T-cell (primary cell): ENCODE data around the gene PROK1. TPM values are rescaled to one million over a fixed set of nuclear protein-coding genes. Genes with fewer than 3 reads are reported as not detected.

ENCODE experiments used
- ATAC-seq, 4 experiments: fragments of 200-7000 bp in 3 of 4; fragments of 150-1000 bp in 1 of 4; cut with Tn5 transposase; replicated peaks in 1 of 4; 1 replicate in 3 of 4; 2 replicates in 1 of 4; pipeline ENCODE4 v1.10.0; 2021; ENCODE audit warnings: moderate library complexity in 3 of 4, mild to moderate bottlenecking in 2 of 4, moderate number of reproducible peaks in 1 of 4
- CTCF ChIA-PET, 2 donors: fragments of 300-600 bp; sonication (Branson Sonifier 250); formaldehyde crosslinking; loops; one replicate each; lab custom pipeline; 2022; ENCODE audit warnings: antibody characterized with exemption in 2 of 2; lab: Charles Lee
- POLR2A ChIA-PET, 2 donors: fragments of 300-600 bp; sonication (Branson Sonifier 250); formaldehyde crosslinking; loops; one replicate each; lab custom pipeline; 2022; ENCODE audit warnings: antibody characterized with exemption in 2 of 2; lab: Charles Lee
- DNase-seq, 35 experiments: peaks; one replicate each; pipeline versions ENCODE4 v3.0.0 to v3.0.0-alpha.2; 2013 to 2023
- H3K27ac ChIP-seq: one replicate; pipeline ENCODE4 v1.5.1; 2013; ENCODE audit warnings: low read length
- H3K27me3 ChIP-seq, 2 experiments: replicated peaks in 1 of 2; 1 replicate in 1 of 2; 2 replicates in 1 of 2; pipeline versions ENCODE4 v1.6.1 to v1.7.0; 2013; ENCODE audit warnings: low read length in 1 of 2, mixed read lengths in 1 of 2; ENCODE audit not compliant: control insufficient read depth in 2 of 2, insufficient read depth in 2 of 2; ENCODE audit errors: extremely low read depth in 1 of 2
- H3K36me3 ChIP-seq, 2 donors: 1 replicate in 1 of 2; 2 replicates in 1 of 2; pipeline versions ENCODE4 v1.6.1 to v1.7.0; 2013; ENCODE audit warnings: low read length in 1 of 2; ENCODE audit not compliant: control insufficient read depth in 2 of 2, insufficient read depth in 1 of 2; ENCODE audit errors: extremely low read depth in 1 of 2
- H3K4me1 ChIP-seq, 2 experiments: 1 replicate in 1 of 2; 2 replicates in 1 of 2; pipeline versions ENCODE4 v1.6.1 to v1.7.0; 2013; ENCODE audit warnings: low read length in 2 of 2, mixed read lengths in 1 of 2; ENCODE audit not compliant: insufficient read depth in 2 of 2, control insufficient read depth in 1 of 2; ENCODE audit errors: extremely low read depth in 1 of 2
- H3K4me3 ChIP-seq, 2 donors: 1 replicate in 1 of 2; 2 replicates in 1 of 2; pipeline versions ENCODE4 v1.5.1 to v1.7.0; 2013; ENCODE audit warnings: mild to moderate bottlenecking in 2 of 2, low read length in 1 of 2, moderate library complexity in 1 of 2; ENCODE audit not compliant: control insufficient read depth in 1 of 2; ENCODE audit errors: extremely low read depth in 1 of 2
- H3K9me3 ChIP-seq: 2 replicates; pipeline ENCODE4 v1.7.0; 2013
- H3K27ac Mint-ChIP-seq, 2 donors: one replicate each; pipeline ENCODE4 v1.8.0; 2020 to 2021; ENCODE audit warnings: mild to moderate bottlenecking in 2 of 2, mixed read lengths in 2 of 2
- H3K27me3 Mint-ChIP-seq, 2 donors: one replicate each; pipeline ENCODE4 v1.8.0; 2021 to 2022; ENCODE audit warnings: mixed read lengths in 2 of 2
- H3K36me3 Mint-ChIP-seq: one replicate; pipeline ENCODE4 v1.8.0; 2021; ENCODE audit warnings: mixed read lengths
- H3K4me1 Mint-ChIP-seq, 3 donors: one replicate each; pipeline ENCODE4 v1.8.0; 2020 to 2022; ENCODE audit warnings: mixed read lengths in 3 of 3, mild to moderate bottlenecking in 1 of 3
- H3K4me3 Mint-ChIP-seq, 3 donors: one replicate each; pipeline ENCODE4 v1.8.0; 2020 to 2022; ENCODE audit warnings: mild to moderate bottlenecking in 3 of 3, mixed read lengths in 3 of 3, moderate library complexity in 3 of 3
- H3K9me3 Mint-ChIP-seq, 3 donors: one replicate each; pipeline ENCODE4 v1.8.0; 2020 to 2022; ENCODE audit warnings: mixed read lengths in 3 of 3
- WGBS: methylation state at CpG from one replicate; pipeline ENCODE4 v1.1.5; 2013; ENCODE audit warnings: missing lambda C conversion rate; ENCODE audit not compliant: insufficient coverage; 5-methylcytosine and 5-hydroxymethylcytosine counted together
- total RNA-seq, 35 experiments: library from RNA in 6 of 35; stranded (reverse) in 6 of 35; fragments of 120-200 nt in 1 of 35; gene quantifications; one replicate each; pipeline versions ENCODE4 v1.2.1 to v1.2.4 and lab custom pipeline; 2013 to 2026

The PROK1 gene
- total RNA-seq, 5 donors from 2014 or later (not counting 1 experiment from before 2014, with no cell fraction given), result 0.20 TPM; not detected in 4

GRCh38 chr1:110478886-110479285, 27.9 kb downstream of the PROK1 start:
- H3K4me1 ChIP-seq, result no peaks in the 10 kb centered on the region
- DNase-seq (no peak), ATAC-seq (no peak)
- no peaks in the 10 kb centered on the region for H3K36me3 ChIP-seq
- peaks cover 0 to 5% (median 4%) of the 10 kb centered on the region in 3 donors for H3K4me1 Mint-ChIP-seq
- CTCF ChIA-PET, result no interaction called here
- H3K4me3 ChIP-seq, result no peak overlapping the region
- H3K27ac ChIP-seq, result no peak overlapping the region
- no peak overlapping the region for H3K4me3 Mint-ChIP-seq
- H3K27me3 ChIP-seq, result peaks cover 0 to 23% of the 10 kb centered on the region in 2 experiments
- H3K27me3 Mint-ChIP-seq, result peaks cover 4 to 8% of the 10 kb centered on the region in 2 donors
- H3K9me3 Mint-ChIP-seq, result no peaks in the 10 kb centered on the region
- 84% methylated on average over 6 of the region's 8 CpGs for WGBS
- H3K27ac Mint-ChIP-seq, result no peak overlapping the region
- no peaks in the 10 kb centered on the region for H3K36me3 Mint-ChIP-seq
- H3K9me3 ChIP-seq, result no peaks in the 10 kb centered on the region
- POLR2A ChIA-PET, result no interaction called here

GRCh38 chr1:110480356-110481096, 29.6 kb downstream of the PROK1 start:
- H3K36me3 Mint-ChIP-seq, result no peaks in the 10 kb centered on the region
- peaks cover 0 to 5% (median 4%) of the 10 kb centered on the region in 3 donors for H3K4me1 Mint-ChIP-seq
- ATAC-seq (no peak), DNase-seq (no peak)
- H3K4me3 Mint-ChIP-seq, result no peak overlapping the region
- Histone ChIP-seq H3K9me3 (no peaks in the 10 kb centered on the region), H3K4me3 (no peak overlapping the region), H3K4me1 (no peaks in the 10 kb centered on the region), H3K36me3 (no peaks in the 10 kb centered on the region), H3K27me3 (peaks cover 0 to 26% of the 10 kb centered on the region in 2 experiments), H3K27ac (no peak overlapping the region)
- 69% methylated on average over 4 of the region's 4 CpGs for WGBS
- CTCF ChIA-PET, result interaction anchor here (0.7 to 1.4 kb wide), 2 partner anchors 15 to 20 kb away, joined by 3 to 4 read pairs; no protein-coding TSS in a partner anchor
- POLR2A ChIA-PET, result no interaction called here
- no peaks in the 10 kb centered on the region for H3K9me3 Mint-ChIP-seq
- peaks cover 11 to 22% of the 10 kb centered on the region in 2 donors for H3K27me3 Mint-ChIP-seq
- no peak overlapping the region for H3K27ac Mint-ChIP-seq

- peaks cover 16 to 32% of the 10 kb centered on the region in 2 donors for H3K27me3 Mint-ChIP-seq
- peaks cover 0 to 5% (median 4%) of the 10 kb centered on the region in 3 donors for H3K4me1 Mint-ChIP-seq
- H3K27ac Mint-ChIP-seq, result no peak overlapping the region
- CTCF ChIA-PET, result interaction anchor here in 1 of 2 donors (1.4 kb wide), 1 partner anchor 14 kb away, joined by 4 read pairs; no protein-coding TSS in a partner anchor
- H3K4me1 ChIP-seq, result no peaks in the 10 kb centered on the region
- H3K9me3 Mint-ChIP-seq, result no peaks in the 10 kb centered on the region
- H3K4me3 Mint-ChIP-seq, result no peak overlapping the region
- H3K36me3 Mint-ChIP-seq, result no peaks in the 10 kb centered on the region
- no peaks in the 10 kb centered on the region for H3K36me3 ChIP-seq
- POLR2A ChIA-PET, result no interaction called here
- H3K27me3 ChIP-seq, result peaks cover 0 to 30% of the 10 kb centered on the region in 2 experiments
- no peak overlapping the region for H3K27ac ChIP-seq
- no peaks in the 10 kb centered on the region for H3K9me3 ChIP-seq
- DNase-seq, result no peak
- no peak overlapping the region for H3K4me3 ChIP-seq
- WGBS, result 63% methylated on average over 9 of the region's 12 CpGs
- no peak for ATAC-seq
Observed at GRCh38 chr1:110481968-110482623, 31.1 kb downstream of the PROK1 start.

GRCh38 chr1:110482662-110483307, 31.8 kb downstream of the PROK1 start:
- Mint-ChIP-seq H3K36me3 (no peaks in the 10 kb centered on the region), H3K9me3 (no peaks in the 10 kb centered on the region), H3K4me1 (peaks cover 0 to 5% (median 4%) of the 10 kb centered on the region in 3 donors), H3K27me3 (peaks cover 20 to 32% of the 10 kb centered on the region in 2 donors), H3K4me3 (no peak overlapping the region), H3K27ac (no peak overlapping the region)
- H3K4me3 ChIP-seq, result no peak overlapping the region
- H3K36me3 ChIP-seq, result no peaks in the 10 kb centered on the region
- POLR2A ChIA-PET, result no interaction called here
- no peak overlapping the region for H3K27ac ChIP-seq
- peaks cover 0 to 32% of the 10 kb centered on the region in 2 experiments for H3K27me3 ChIP-seq
- 50% methylated on average over 10 of the region's 18 CpGs for WGBS
- no peaks in the 10 kb centered on the region for H3K4me1 ChIP-seq
- CTCF ChIA-PET, result no interaction called here
- DNase-seq, result no peak
- H3K9me3 ChIP-seq, result no peaks in the 10 kb centered on the region
- ATAC-seq, result no peak

- no peaks in the 10 kb centered on the region for H3K36me3 ChIP-seq
- Mint-ChIP-seq H3K36me3 (no peaks in the 10 kb centered on the region), H3K4me1 (peaks cover 0 to 5% (median 4%) of the 10 kb centered on the region in 3 donors), H3K9me3 (no peaks in the 10 kb centered on the region), H3K27me3 (peaks cover 21 to 32% of the 10 kb centered on the region in 2 donors), H3K4me3 (no peak overlapping the region), H3K27ac (no peak overlapping the region)
- DNase-seq (no peak), ATAC-seq (no peak)
- ChIA-PET CTCF (no interaction called here), POLR2A (no interaction called here)
- WGBS, result 53% methylated on average over 7 of the region's 9 CpGs
- no peaks in the 10 kb centered on the region for H3K4me1 ChIP-seq
- H3K4me3 ChIP-seq, result no peak overlapping the region
- H3K27me3 ChIP-seq, result peaks cover 0 to 36% of the 10 kb centered on the region in 2 experiments
- H3K9me3 ChIP-seq, result no peaks in the 10 kb centered on the region
- H3K27ac ChIP-seq, result no peak overlapping the region
Observed at GRCh38 chr1:110483308-110483685, 32.3 kb downstream of the PROK1 start.

GRCh38 chr1:110484801-110485200, 33.9 kb downstream of the PROK1 start:
- Mint-ChIP-seq H3K36me3 (no peaks in the 10 kb centered on the region), H3K9me3 (no peaks in the 10 kb centered on the region), H3K27me3 (peaks cover 21 to 32% of the 10 kb centered on the region in 2 donors), H3K27ac (no peak overlapping the region), H3K4me3 (no peak overlapping the region), H3K4me1 (peaks cover 0 to 5% (median 4%) of the 10 kb centered on the region in 3 donors)
- ATAC-seq (no peak), DNase-seq (no peak)
- peaks cover 0 to 5% of the 10 kb centered on the region in 2 experiments for H3K4me1 ChIP-seq
- peaks cover 0 to 39% of the 10 kb centered on the region in 2 experiments for H3K27me3 ChIP-seq
- H3K27ac ChIP-seq, result no peak overlapping the region
- H3K36me3 ChIP-seq, result no peaks in the 10 kb centered on the region
- WGBS, result 77% methylated on average over 6 of the region's 12 CpGs
- H3K4me3 ChIP-seq, result no peak overlapping the region
- POLR2A ChIA-PET, result no interaction called here
- CTCF ChIA-PET, result interaction anchor here in 1 of 2 donors (1.5 kb wide), 1 partner anchor 11 kb away, joined by 3 read pairs; no protein-coding TSS in a partner anchor
- H3K9me3 ChIP-seq, result no peaks in the 10 kb centered on the region
